ENCODE data around the gene ALAS1. TPM values are rescaled to one million over a fixed set of nuclear protein-coding genes. Genes with fewer than 3 reads are reported as not detected.

The ALAS1 gene
- total and polyA plus RNA-seq, 2 donors (not counting 1 experiment from before 2014, with no cell fraction given) = 26.1 to 30.2 TPM

DNA sequence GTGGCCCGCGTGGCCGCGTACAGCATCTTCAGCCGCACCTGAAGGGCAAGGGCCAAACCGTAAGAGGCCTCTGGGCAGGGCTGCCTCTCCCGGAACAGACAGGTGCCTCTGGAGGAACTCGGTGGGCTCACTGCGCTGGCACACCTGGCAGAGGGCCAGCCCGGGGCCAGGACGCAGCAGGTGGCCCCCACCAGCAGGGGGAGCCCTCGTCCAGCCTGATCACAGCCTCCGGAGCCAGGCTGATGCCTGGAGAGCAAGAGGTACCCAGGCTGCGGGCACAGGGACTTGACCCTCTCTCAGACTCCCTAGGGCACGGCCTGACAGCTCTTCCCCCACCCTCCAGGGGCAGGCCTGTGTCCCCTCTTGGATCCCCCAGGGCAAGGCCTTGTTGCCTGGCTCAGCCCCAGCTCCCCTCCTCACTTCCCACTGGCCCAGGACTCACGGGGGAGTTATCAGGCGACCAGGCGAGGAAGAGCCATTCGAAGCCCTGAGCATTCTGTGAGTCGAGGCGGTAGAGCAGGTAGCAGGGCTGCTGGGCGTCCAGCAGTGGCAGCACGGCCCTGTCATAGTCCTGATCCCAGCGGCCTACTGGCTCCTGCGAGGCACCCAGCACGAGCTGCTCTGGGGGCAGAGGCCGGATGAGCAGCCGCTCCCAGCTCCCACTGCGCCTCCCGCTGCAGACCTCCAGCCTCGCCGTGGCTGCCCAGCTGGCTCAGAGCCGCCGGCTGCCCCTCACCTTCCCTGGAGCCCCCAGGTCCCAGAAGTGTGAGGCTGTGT lies 33.7 kb downstream of the ALAS1 start:
- Mint-ChIP-seq H3K4me1 (peaks cover 49% of the 10 kb centered on the region), H3K27me3 (no peaks in the 10 kb centered on the region), H3K4me3 (peak overlapping the region; percentile 37), H3K9me3 (ENCODE audit: insufficient read depth) (no peaks in the 10 kb centered on the region), H3K27ac (peak overlapping the region; percentile 85)
- CTCF ChIA-PET = interaction anchor here (0.6 to 18.5 kb wide), 28 partner anchors 10 to 231 kb away, joined by 3 to 237 read pairs (median 6); partner anchors contain the start of genes GLYCTK, TLR9 and WDR82
- Histone ChIP-seq H3K79me2 (ENCODE audit: control insufficient read depth, insufficient read depth, low read length) (peaks cover 73% of the 10 kb centered on the region), H3K9ac (ENCODE audit: low read length) (no peak overlapping the region), H3K9me3 (ENCODE audit: control extremely low read depth in 1 of 3, control insufficient read depth in 2 of 3, insufficient read depth in 1 of 3, low read length in 2 of 3) (no peaks in the 10 kb centered on the region), H3K4me2 (replicated peaks; ENCODE audit: low read depth, low read length, poor library complexity, severe bottlenecking) (peak overlapping the region; percentile 52), H3K27me3 (replicated peaks in 1 of 4; ENCODE audit: control extremely low read depth in 1 of 4, control insufficient read depth in 3 of 4, insufficient read depth in 4 of 4, low read length in 3 of 4) (no peaks in the 10 kb centered on the region), H3K4me1 (ENCODE audit: control insufficient read depth in 2 of 2, insufficient read depth in 2 of 2, low read length in 2 of 2) (peaks cover 20 to 44% of the 10 kb centered on the region in 2 donors), H3K27ac (ENCODE audit: low read length in 2 of 2) (no peak overlapping the region), H4K20me1 (ENCODE audit: control insufficient read depth, insufficient read depth, low read length, poor library complexity, severe bottlenecking) (peaks cover 62% of the 10 kb centered on the region), H2AFZ (ENCODE audit: insufficient read depth, low read depth, low read length, poor library complexity, severe bottlenecking) (no peak overlapping the region), H3K4me3 (ENCODE audit: control extremely low read depth in 1 of 5, extremely low read depth in 1 of 5, insufficient read depth in 1 of 5, low read depth in 2 of 5, low read length in 4 of 5) (no peak overlapping the region), H3K36me3 (replicated peaks in 1 of 2; ENCODE audit: control extremely low read depth in 1 of 2, control insufficient read depth in 1 of 2, extremely low read depth in 1 of 2, insufficient read depth in 2 of 2, low read length in 1 of 2) (peaks cover 8 to 83% of the 10 kb centered on the region in 2 experiments)
- intact Hi-C loops (cut with micrococcal nuclease) = loop anchor here (1.0 kb wide), 3 partner anchors 8 to 108 kb away; partner anchors contain the start of gene TWF2
- peak; percentile 93 for ATAC-seq (ENCODE audit: low read depth)
- TF ChIP-seq, protein P1, sequence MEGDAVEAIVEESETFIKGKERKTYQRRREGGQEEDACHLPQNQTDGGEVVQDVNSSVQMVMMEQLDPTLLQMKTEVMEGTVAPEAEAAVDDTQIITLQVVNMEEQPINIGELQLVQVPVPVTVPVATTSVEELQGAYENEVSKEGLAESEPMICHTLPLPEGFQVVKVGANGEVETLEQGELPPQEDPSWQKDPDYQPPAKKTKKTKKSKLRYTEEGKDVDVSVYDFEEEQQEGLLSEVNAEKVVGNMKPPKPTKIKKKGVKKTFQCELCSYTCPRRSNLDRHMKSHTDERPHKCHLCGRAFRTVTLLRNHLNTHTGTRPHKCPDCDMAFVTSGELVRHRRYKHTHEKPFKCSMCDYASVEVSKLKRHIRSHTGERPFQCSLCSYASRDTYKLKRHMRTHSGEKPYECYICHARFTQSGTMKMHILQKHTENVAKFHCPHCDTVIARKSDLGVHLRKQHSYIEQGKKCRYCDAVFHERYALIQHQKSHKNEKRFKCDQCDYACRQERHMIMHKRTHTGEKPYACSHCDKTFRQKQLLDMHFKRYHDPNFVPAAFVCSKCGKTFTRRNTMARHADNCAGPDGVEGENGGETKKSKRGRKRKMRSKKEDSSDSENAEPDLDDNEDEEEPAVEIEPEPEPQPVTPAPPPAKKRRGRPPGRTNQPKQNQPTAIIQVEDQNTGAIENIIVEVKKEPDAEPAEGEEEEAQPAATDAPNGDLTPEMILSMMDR (IDR thresholded peaks at IDR 0.05) = peak; percentile 94
- no peak for TF ChIP-seq EZH2 (IDR thresholded peaks at IDR 0.05; ENCODE audit: borderline replicate concordance, insufficient read depth, low read depth, low read length, poor library complexity, severe bottlenecking)
- WGBS (ENCODE audit: insufficient coverage) = 59% methylated on average over 30 of the region's 34 CpGs
- POLR2A ChIA-PET = interaction anchor here (0.6 to 2.7 kb wide), 5 partner anchors 11 to 257 kb away, joined by 3 to 13 read pairs (median 9); partner anchors contain the start of gene WDR82
- peak; percentile 89 for DNase-seq

Measured in B cell (primary cell).